Endothelial cell of umbilical vein (primary cell): ENCODE measurements around the gene EDEM3.
"Not testable (repeated sequence)": the region's sequence is repeated elsewhere in the genome, so short reads cannot be mapped to it uniquely, and the experiment has no call there.

Source experiments
- EZH2 ChIP-seq: IDR thresholded peaks from 2 replicates; pipeline ENCODE4 v1.6.1; 2012; ENCODE audit warnings: borderline replicate concordance, low read depth, mild to moderate bottlenecking, moderate library complexity, low read length, inconsistent platforms; ENCODE audit not compliant: severe bottlenecking
- FOS ChIP-seq: IDR thresholded peaks from 2 replicates; pipeline ENCODE4 v1.6.1; 2011; ENCODE audit warnings: mild to moderate bottlenecking, low read length, moderate library complexity, borderline replicate concordance; ENCODE audit not compliant: insufficient read depth
- GATA2 ChIP-seq: IDR thresholded peaks from 2 replicates; pipeline ENCODE4 v1.7.0; 2011; ENCODE audit warnings: low read depth, mild to moderate bottlenecking, moderate library complexity, mixed read lengths, low read length; ENCODE audit not compliant: insufficient read length, insufficient read depth
- JUN ChIP-seq: IDR thresholded peaks from 2 replicates; pipeline ENCODE4 v1.6.1; 2011; ENCODE audit warnings: borderline replicate concordance, low read depth; ENCODE audit not compliant: insufficient read length, insufficient read depth
- MYC ChIP-seq: IDR thresholded peaks from one replicate; pipeline ENCODE4 v1.6.1; 2011; ENCODE audit warnings: mild to moderate bottlenecking, low read depth, low read length
- POLR2A ChIP-seq: IDR thresholded peaks from 2 replicates; pipeline ENCODE4 v1.6.1; 2012; ENCODE audit warnings: low read depth, mild to moderate bottlenecking, control low read depth, low read length
- POLR2AphosphoS5 ChIP-seq: IDR thresholded peaks from 2 replicates; pipeline ENCODE4 v1.6.1; 2012; ENCODE audit warnings: low read depth, mild to moderate bottlenecking, control low read depth, low read length, moderate library complexity; ENCODE audit not compliant: insufficient read depth
- TF ChIP-seq, protein P1 (sequence below), 2 donors: IDR thresholded peaks; 1 replicate in 1 of 2; 2 replicates in 1 of 2; pipeline ENCODE4 v1.5.1; 2011; ENCODE audit warnings: low read length in 2 of 2, mild to moderate bottlenecking in 2 of 2, moderate library complexity in 2 of 2, control low read depth in 1 of 2, inconsistent platforms in 1 of 2, low read depth in 1 of 2; ENCODE audit not compliant: insufficient read depth in 1 of 2; ENCODE audit errors: extremely low read depth in 1 of 2
- TF ChIP-seq, protein P2 (sequence below): IDR thresholded peaks from 2 replicates; pipeline ENCODE4 v1.6.1; 2011; ENCODE audit not compliant: insufficient read depth, insufficient read length

- not testable (repeated sequence) for TF ChIP-seq POLR2A, EZH2, POLR2AphosphoS5, JUN, FOS, MYC, GATA2
- TF ChIP-seq, protein P1, sequence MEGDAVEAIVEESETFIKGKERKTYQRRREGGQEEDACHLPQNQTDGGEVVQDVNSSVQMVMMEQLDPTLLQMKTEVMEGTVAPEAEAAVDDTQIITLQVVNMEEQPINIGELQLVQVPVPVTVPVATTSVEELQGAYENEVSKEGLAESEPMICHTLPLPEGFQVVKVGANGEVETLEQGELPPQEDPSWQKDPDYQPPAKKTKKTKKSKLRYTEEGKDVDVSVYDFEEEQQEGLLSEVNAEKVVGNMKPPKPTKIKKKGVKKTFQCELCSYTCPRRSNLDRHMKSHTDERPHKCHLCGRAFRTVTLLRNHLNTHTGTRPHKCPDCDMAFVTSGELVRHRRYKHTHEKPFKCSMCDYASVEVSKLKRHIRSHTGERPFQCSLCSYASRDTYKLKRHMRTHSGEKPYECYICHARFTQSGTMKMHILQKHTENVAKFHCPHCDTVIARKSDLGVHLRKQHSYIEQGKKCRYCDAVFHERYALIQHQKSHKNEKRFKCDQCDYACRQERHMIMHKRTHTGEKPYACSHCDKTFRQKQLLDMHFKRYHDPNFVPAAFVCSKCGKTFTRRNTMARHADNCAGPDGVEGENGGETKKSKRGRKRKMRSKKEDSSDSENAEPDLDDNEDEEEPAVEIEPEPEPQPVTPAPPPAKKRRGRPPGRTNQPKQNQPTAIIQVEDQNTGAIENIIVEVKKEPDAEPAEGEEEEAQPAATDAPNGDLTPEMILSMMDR (IDR thresholded peaks at IDR 0.05; ENCODE audit: extremely low read depth in 1 of 2, insufficient read depth in 1 of 2, low read depth in 1 of 2, low read length in 2 of 2), result not testable (repeated sequence)
- TF ChIP-seq, protein P2, sequence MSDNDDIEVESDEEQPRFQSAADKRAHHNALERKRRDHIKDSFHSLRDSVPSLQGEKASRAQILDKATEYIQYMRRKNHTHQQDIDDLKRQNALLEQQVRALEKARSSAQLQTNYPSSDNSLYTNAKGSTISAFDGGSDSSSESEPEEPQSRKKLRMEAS, result not testable (repeated sequence)
Measured at GRCh38 chr1:184680611-184681225, 73.9 kb downstream of the EDEM3 start.
